Umbilical cord (tissue), 2 donors: ENCODE data around the gene RBP3. TPM values are rescaled to one million over a fixed set of nuclear protein-coding genes. Genes with fewer than 3 reads are reported as not detected.
A peak's percentile ranks its signal among the peaks of the same experiment; 100 is the strongest.

Experiments
- DNase-seq: peaks from one replicate; pipeline ENCODE4 v3.0.0-alpha.2; 2015; ENCODE audit warnings: low spot score
- total RNA-seq: library from RNA; depleted of rRNA; stranded (reverse); fragments of >200 nt; gene quantifications from one replicate; pipeline ENCODE4 v1.2.3, GENCODE V29; 2014; ENCODE audit warnings: low replicate concordance; ENCODE audit not compliant: insufficient read depth

RBP3 gene
- total RNA-seq, 1 donor from 2014 or later: 2.2 TPM

DNA sequence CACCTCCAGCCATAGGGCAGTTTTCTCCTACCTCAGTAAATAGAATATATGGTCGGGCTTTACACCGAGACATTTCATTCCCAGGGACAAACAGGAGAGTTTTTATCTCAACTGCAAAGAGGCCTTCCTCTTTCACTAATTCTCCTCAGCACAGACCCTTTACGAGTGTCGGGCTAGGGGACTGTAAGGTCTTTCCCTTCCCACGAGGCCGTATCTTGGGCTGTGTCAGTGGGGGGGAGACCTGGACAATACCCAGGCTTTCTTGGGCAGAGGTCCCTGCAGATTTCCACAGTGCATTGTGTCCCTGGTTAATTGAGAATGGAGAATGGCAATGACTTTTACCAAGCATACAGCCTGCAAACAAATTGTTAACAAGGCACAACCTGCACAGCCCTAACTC lies 49.1 kb downstream of the RBP3 start:
- no peak for DNase-seq

DNA sequence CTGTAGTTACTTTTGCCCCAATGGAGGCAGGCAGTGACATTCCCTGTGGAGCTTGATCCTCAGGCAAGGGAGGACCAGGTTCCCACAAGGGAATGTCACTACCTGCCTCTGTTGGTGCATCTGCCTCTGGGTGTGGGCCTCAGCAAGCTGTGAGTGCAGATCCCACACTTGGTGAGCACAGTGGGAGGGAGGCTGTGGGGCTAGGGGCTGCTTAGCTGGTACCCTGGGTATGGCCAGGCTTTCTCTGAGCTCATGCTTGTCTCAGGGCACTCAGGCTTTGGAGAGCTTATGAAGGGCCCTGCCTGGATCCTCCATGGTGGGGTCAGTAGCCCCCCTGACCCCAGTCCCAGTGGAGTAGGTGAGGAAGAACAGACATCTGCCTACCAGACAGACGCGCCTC lies 52.1 kb downstream of the RBP3 start:
- DNase-seq: no peak

DNA sequence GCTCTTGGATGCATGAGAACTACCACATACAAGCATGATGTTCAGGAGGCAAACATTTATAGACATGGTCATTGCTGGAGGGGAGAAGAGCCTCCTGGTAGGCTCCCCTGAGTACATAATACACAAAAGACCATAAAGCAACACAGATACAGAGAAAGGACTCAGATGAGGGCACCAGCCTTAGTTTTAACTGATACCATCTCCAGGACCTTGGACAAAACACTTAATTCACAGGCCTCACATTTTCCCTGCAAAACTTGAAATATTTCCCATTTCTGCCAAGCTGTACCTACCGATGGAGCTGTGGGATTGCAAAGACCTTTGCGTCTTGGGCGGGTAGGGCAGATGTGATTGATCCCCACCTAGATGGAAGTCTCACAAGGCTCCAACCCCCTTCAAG lies 52.6 kb downstream of the RBP3 start:
- no peak for DNase-seq

DNA sequence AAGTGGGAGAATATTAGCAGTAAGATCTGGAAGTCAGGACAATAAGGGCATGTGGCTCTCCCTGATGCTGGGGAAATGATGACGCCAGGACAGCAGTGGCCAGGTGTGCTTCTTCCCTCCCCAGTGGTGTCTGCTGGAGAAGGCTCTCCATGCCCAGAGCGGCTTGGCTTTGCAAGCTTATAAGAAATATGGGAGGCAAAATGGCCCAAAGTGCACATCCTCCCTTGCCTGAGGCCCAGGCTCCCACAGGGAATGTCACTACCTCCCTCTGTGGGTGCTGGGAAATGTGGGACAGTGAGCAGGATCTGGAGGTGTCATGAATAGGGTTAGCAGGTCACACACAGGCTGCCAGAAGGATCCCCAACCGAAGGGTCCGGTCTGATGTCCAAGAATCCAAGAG lies 53.0 kb downstream of the RBP3 start:
- DNase-seq: no peak

GRCh38 chr10:47401874-47402640 lies 53.9 kb downstream of the RBP3 start:
- no peak for DNase-seq

DNA sequence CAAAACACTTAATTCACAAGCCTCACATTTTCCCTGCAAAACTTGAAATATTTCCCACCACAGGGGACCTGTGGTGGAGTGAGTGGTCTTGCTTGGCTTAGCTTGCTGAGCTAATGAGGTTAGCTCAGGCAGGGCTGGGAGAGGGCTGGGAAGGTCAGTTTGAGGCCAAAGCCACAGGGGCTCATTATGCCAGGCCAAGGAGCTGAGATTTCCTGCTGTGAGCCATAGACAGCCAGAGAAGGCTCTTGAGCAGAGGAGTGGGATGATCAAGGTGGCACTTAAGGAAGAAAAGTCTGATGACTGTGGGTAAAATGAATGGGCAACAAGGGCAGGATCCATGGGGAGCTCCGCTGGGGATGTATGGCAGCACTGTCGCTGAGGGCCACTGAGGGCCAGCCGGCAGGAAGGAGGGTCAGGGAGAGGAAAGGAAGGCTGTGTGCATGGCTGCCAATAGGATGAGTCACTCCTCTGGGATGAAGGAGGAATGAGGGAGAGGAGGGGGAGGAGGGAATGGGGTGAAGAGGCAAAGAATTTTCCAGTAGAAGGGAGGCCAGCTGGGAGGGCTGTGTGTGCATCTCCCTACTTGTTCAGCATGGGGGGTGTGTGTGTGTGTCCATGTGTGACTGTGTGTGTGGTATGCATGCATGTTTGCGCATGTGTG lies 54.6 kb downstream of the RBP3 start:
- DNase-seq: peak; percentile 92

DNA sequence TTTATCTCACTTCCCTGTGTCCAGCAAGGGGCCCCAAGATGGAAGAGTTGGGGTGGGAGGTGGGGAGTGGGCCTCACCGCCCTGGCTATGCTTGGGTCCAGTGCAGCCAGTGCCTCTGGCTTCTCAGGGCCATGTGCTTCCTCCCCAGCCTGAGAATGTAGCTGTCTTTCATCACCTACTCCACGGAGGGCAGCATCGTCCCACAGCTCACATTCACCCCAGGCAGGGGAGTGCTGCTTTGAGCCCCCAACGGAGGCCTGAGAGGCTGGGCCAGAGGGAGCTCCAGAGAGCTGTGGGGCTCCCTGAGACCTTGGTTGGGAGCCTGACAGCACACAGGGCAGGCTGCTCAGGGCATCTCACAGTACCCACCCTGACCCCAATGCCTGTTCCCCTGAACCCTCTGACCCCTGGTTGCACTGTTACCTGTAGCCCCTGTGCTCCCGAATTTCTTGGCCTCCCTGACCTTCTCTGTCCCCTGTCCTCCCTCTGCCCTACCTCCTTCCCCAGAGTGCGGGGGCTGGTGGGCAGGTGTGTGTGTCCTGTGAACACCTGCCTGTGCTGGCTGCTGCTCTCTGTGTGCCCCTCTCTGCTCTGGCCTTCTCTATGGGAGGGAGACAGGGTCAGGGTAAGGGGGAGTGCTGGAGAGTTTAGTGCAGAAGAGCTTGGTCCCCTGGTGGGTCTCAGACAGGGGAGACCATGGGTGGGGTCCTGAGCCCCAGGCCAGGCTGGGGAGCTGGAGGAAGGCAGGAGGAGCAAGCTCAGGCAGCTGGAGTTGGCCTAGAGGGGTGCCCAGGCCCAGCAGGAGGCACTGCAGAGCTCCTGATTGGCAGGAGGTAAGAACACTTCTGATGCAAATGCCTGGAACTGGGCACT lies 55.5 kb downstream of the RBP3 start:
- peak; percentile 36 for DNase-seq

- peak; percentile 15 for DNase-seq
Measured at GRCh38 chr10:47404446-47404845, 56.3 kb downstream of the RBP3 start.

GRCh38 chr10:47404937-47405336 lies 56.8 kb downstream of the RBP3 start:
- DNase-seq: no peak

GRCh38 chr10:47405857-47406547 lies 57.8 kb downstream of the RBP3 start:
- no peak for DNase-seq

- DNase-seq: no peak
Measured at GRCh38 chr10:47406548-47406869, 58.3 kb downstream of the RBP3 start.

GRCh38 chr10:47406870-47407691 lies 58.9 kb downstream of the RBP3 start:
- peak; percentile 49 for DNase-seq

Other genes with a start within 250 kb of the RBP3 start
- 0.48 TPM for gene GDF10, start 48.2 kb upstream of the RBP3 start, total RNA-seq
- 1.7 TPM for gene GDF2, start 25.9 kb upstream of the RBP3 start, total RNA-seq
- gene ZNF488, start 35.9 kb downstream of the RBP3 start, total RNA-seq: 0.96 TPM
- gene ANXA8, start 135.8 kb downstream of the RBP3 start, total RNA-seq: 32.5 TPM
- gene FAM25G, start 143.3 kb downstream of the RBP3 start, total RNA-seq: not detected
- 1.4 TPM for gene AGAP9, start 175.3 kb downstream of the RBP3 start, total RNA-seq